OCI-LY7 (cell line): ENCODE data around the gene ASMTL.

Experiments
- EZH2phosphoT487 ChIP-seq: fragments of 200-600 bp; sonication (generic); IDR thresholded peaks from 2 replicates; pipeline ENCODE4 v1.6.1; 2018; ENCODE audit warnings: low read depth, borderline replicate concordance, mild to moderate bottlenecking, mixed run types, antibody characterized with exemption, low read length, moderate library complexity, mixed read lengths
- TF ChIP-seq, protein P1 (sequence below): fragments of 200-600 bp; sonication (generic); conservative IDR thresholded peaks from 2 replicates; pipeline ENCODE4 v1.5.1; 2014; ENCODE audit warnings: mild to moderate bottlenecking, antibody characterized with exemption, low read length, moderate library complexity, mixed read lengths

DNA sequence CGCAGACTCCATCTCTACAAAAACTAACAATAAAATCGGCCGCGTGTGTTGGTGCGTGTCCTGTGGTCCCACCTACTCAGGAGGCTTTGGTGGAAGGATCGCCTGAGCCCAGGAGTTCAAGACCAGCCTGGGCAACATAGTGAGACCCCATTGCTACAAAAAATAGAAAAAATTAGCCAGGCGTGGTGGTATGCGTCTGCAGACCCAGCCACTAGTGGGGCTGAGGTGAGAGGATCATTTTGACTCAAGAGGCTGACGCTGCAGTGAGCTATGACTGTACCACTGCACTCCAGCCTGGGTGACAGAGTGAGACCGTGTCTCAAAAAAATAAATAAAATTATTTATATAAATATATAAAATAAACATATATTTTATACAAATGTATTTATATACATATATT, 22.3 kb downstream of the ASMTL start:
- TF ChIP-seq, protein P1, sequence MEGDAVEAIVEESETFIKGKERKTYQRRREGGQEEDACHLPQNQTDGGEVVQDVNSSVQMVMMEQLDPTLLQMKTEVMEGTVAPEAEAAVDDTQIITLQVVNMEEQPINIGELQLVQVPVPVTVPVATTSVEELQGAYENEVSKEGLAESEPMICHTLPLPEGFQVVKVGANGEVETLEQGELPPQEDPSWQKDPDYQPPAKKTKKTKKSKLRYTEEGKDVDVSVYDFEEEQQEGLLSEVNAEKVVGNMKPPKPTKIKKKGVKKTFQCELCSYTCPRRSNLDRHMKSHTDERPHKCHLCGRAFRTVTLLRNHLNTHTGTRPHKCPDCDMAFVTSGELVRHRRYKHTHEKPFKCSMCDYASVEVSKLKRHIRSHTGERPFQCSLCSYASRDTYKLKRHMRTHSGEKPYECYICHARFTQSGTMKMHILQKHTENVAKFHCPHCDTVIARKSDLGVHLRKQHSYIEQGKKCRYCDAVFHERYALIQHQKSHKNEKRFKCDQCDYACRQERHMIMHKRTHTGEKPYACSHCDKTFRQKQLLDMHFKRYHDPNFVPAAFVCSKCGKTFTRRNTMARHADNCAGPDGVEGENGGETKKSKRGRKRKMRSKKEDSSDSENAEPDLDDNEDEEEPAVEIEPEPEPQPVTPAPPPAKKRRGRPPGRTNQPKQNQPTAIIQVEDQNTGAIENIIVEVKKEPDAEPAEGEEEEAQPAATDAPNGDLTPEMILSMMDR: no peak
- TF ChIP-seq EZH2phosphoT487: no peak
